LNCAP (cell line): ENCODE results near the gene ATP6V1D.

ENCODE experiments used
- CTCF ChIP-seq: fragments of 450-650 bp; IDR thresholded peaks from 2 replicates; pipeline ENCODE4 v1.5.1; 2017; ENCODE audit warnings: mild to moderate bottlenecking

ATP6V1D gene

GRCh38 chr14:67385120-67385519 is 25.5 kb upstream of the ATP6V1D start:
- no peak for TF ChIP-seq CTCF

GRCh38 chr14:67377916-67378315 is 18.3 kb upstream of the ATP6V1D start:
- no peak for TF ChIP-seq CTCF

DNA sequence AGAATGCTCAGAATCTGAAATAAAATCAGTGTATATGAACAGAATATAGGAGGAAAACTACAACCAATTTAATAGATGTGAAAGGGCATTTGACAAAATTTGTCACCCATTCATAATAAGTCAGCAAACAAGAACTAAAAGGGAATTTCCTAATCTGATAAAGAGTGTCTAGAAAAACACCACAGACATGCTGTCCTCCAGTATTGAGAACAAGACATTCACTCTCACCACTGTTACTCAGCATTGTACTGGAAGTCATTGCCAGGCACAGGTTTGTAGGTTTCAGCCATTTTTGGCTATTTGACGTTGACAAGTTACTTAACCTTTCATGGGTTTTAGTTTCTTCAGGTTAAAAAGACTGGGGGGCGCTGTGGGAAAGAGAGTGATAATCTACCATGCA is 13.7 kb upstream of the ATP6V1D start:
- no peak for TF ChIP-seq CTCF

DNA sequence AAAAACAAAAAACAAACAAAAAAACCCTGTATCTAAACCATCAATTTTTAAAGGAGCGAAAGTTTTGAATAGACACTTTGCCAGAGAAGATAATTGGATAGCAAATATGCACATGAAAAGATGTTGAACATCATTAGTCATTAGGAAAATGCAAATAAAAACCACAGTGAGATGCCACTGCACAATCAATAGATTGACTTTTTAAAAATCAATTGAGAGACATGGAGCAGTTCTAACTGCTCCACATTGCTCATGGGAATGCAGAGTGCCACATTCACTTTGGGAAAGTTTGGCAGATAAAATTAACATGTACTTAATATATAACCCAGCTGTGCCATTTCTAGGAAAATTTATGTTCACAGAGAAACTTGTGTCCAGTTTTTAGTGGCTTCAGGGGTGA is 13.2 kb upstream of the ATP6V1D start:
- no peak for TF ChIP-seq CTCF

DNA sequence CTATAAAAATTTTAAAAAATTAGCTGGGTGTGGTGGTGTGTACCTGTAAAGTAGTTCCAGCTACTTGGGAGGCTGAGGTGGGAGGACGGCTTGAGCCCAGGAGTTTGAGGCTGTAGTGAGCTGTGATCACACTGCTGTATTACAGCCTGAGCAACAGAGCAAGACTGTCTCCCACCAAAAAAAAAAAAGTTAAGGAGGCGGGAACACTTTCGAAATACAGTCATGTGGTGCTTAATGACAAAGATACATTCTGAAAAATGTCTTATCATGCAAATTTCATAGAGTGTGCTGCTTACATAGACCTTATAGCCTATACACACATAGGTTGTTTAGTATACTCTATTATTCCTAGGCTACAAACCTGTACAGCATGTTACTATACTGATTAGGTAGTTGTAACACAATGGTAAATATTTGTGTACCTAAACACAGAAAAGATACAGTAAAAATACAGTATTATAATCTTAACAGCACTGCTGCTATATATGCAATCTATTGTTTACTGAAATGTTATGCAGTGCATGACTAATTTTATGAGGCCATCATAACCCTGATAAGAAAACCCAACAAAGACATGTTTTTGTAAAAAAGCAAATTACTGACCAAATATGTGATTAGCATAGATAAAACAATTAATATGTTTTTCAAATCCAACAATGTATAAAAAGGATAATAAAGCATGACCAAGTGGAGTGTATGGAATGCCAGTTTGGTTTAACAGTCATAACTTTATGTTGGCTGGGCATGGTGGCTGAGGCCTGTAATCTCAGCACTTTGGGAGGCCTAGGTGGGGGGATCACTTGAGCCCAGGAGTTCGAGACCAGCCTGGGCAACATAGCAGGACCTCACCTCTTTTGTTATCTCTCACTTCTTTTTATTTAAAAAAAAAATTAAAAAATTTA is 11.9 kb upstream of the ATP6V1D start:
- TF ChIP-seq CTCF, result no peak

- TF ChIP-seq CTCF, result no peak
These were observed 11.2 kb upstream of the ATP6V1D start for GRCh38 chr14:67370830-67371229.

DNA sequence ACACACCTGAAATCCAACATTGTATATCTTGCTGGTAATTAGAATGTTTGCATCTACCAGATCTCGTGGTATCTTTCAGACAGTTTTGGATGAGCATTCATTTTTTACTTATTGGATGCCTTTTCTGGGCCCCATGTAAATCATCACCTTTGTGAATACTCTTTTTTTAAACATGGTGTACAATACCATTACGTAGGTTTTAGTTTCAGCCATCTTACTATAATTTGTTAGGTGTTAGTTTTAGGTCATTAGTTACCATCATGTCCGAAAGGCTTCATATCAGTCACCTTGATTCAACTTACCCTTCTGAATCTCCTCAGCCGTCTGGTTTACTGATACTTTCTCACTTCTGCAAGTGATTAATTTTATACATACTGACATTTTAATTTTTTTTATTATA is 5.9 kb upstream of the ATP6V1D start:
- TF ChIP-seq CTCF, result no peak
